Measurements from ENCODE around the gene ELFN2. TPM values are rescaled to one million over a fixed set of nuclear protein-coding genes. Genes with fewer than 3 reads are reported as not detected.

Gene ELFN2
- total and polyA plus RNA-seq, 5 donors from 2014 or later, result 0.44 TPM; not detected in 4

GRCh38 chr22:37355174-37355573, 72.1 kb downstream of the ELFN2 start:
- H3K9me3 ChIP-seq (ENCODE audit: control insufficient read depth in 2 of 2, low read length in 2 of 2), result no peaks in the 10 kb centered on the region
- no peaks in the 10 kb centered on the region for H3K36me3 Mint-ChIP-seq
- no peaks in the 10 kb centered on the region for H3K4me1 Mint-ChIP-seq
- ATAC-seq (ENCODE audit: low read depth in 2 of 2), result no peak
- no peaks in the 10 kb centered on the region for H3K4me1 ChIP-seq (ENCODE audit: control insufficient read depth, insufficient read depth, low read length, poor library complexity, severe bottlenecking)
- no peak overlapping the region for H3K27ac ChIP-seq (ENCODE audit: insufficient read depth, low read length, poor library complexity, severe bottlenecking)
- H3K27me3 Mint-ChIP-seq, result no peaks in the 10 kb centered on the region
- DNase-seq, result no peak
- no peaks in the 10 kb centered on the region for H3K27me3 ChIP-seq (ENCODE audit: control insufficient read depth, insufficient read depth, low read length)
- H3K9me3 Mint-ChIP-seq, result no peaks in the 10 kb centered on the region
- H3K4me3 ChIP-seq (ENCODE audit: low read depth, low read length), result no peak overlapping the region
- H3K27ac Mint-ChIP-seq, result no peak overlapping the region
- H3K36me3 ChIP-seq (ENCODE audit: control insufficient read depth, insufficient read depth, low read length), result no peaks in the 10 kb centered on the region
- H3K4me3 Mint-ChIP-seq, result no peak overlapping the region

DNA sequence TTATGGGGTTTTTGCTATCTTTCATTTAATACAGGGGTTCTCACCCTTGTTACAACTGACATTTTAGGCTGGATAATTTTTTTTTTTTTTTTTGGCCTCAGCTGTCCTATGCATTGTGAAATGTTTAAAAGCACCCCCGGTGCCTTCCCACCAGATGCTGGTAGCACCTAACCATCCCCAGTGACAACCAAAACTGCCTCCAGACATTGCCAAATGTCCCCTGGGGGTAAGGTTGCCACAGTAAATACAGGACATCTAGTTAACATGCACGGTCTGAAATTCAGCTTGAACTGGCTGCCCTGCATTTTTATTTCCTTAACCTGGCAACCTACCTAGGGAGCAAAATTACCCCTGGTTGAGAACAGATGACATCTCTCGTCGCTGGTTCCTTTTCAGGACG, 72.6 kb downstream of the ELFN2 start:
- no peak overlapping the region for H3K27ac Mint-ChIP-seq
- no peaks in the 10 kb centered on the region for H3K36me3 Mint-ChIP-seq
- no peaks in the 10 kb centered on the region for H3K27me3 ChIP-seq (ENCODE audit: control insufficient read depth, insufficient read depth, low read length)
- no peaks in the 10 kb centered on the region for H3K36me3 ChIP-seq (ENCODE audit: control insufficient read depth, insufficient read depth, low read length)
- no peak overlapping the region for H3K4me3 Mint-ChIP-seq
- H3K27me3 Mint-ChIP-seq, result no peaks in the 10 kb centered on the region
- no peak overlapping the region for H3K27ac ChIP-seq (ENCODE audit: insufficient read depth, low read length, poor library complexity, severe bottlenecking)
- DNase-seq (no peak), ATAC-seq (ENCODE audit: low read depth in 2 of 2) (no peak)
- H3K4me3 ChIP-seq (ENCODE audit: low read depth, low read length), result no peak overlapping the region
- no peaks in the 10 kb centered on the region for H3K4me1 Mint-ChIP-seq
- no peaks in the 10 kb centered on the region for H3K4me1 ChIP-seq (ENCODE audit: control insufficient read depth, insufficient read depth, low read length, poor library complexity, severe bottlenecking)
- H3K9me3 ChIP-seq (ENCODE audit: control insufficient read depth in 2 of 2, low read length in 2 of 2), result no peaks in the 10 kb centered on the region
- H3K9me3 Mint-ChIP-seq, result no peaks in the 10 kb centered on the region

DNA sequence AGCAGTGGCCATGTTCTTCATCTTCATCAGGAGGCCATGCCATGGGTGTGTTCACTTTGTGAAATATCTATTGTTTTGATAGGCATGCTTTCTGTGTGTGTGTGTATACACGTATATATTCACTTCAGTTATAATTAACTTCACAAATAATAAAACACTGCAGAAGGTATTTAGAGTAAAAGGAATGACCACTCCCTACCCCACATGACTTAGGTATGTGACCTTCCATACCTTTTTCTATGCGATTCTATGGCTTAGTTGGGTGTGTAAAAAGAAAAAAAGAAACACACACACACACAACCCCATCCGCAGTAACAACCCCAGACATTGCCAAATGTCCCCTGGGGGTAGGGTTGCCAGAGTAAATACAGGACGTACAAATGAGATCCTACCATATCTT, 73.0 kb downstream of the ELFN2 start:
- Mint-ChIP-seq H3K4me3 (no peak overlapping the region), H3K36me3 (no peaks in the 10 kb centered on the region), H3K9me3 (no peaks in the 10 kb centered on the region), H3K27ac (no peak overlapping the region), H3K27me3 (no peaks in the 10 kb centered on the region), H3K4me1 (no peaks in the 10 kb centered on the region)
- ATAC-seq (ENCODE audit: low read depth in 2 of 2) (no peak), DNase-seq (no peak)
- Histone ChIP-seq H3K36me3 (ENCODE audit: control insufficient read depth, insufficient read depth, low read length) (no peaks in the 10 kb centered on the region), H3K4me3 (ENCODE audit: low read depth, low read length) (no peak overlapping the region), H3K4me1 (ENCODE audit: control insufficient read depth, insufficient read depth, low read length, poor library complexity, severe bottlenecking) (no peaks in the 10 kb centered on the region), H3K9me3 (ENCODE audit: control insufficient read depth in 2 of 2, low read length in 2 of 2) (no peaks in the 10 kb centered on the region), H3K27ac (ENCODE audit: insufficient read depth, low read length, poor library complexity, severe bottlenecking) (no peak overlapping the region), H3K27me3 (ENCODE audit: control insufficient read depth, insufficient read depth, low read length) (no peaks in the 10 kb centered on the region)

- DNase-seq, result no peak
- no peaks in the 10 kb centered on the region for H3K9me3 ChIP-seq (ENCODE audit: control insufficient read depth in 2 of 2, low read length in 2 of 2)
- H3K4me1 ChIP-seq (ENCODE audit: control insufficient read depth, insufficient read depth, low read length, poor library complexity, severe bottlenecking), result no peaks in the 10 kb centered on the region
- Mint-ChIP-seq H3K4me1 (no peaks in the 10 kb centered on the region), H3K27me3 (no peaks in the 10 kb centered on the region), H3K9me3 (no peaks in the 10 kb centered on the region), H3K27ac (no peak overlapping the region), H3K36me3 (no peaks in the 10 kb centered on the region), H3K4me3 (no peak overlapping the region)
- no peaks in the 10 kb centered on the region for H3K36me3 ChIP-seq (ENCODE audit: control insufficient read depth, insufficient read depth, low read length)
- no peaks in the 10 kb centered on the region for H3K27me3 ChIP-seq (ENCODE audit: control insufficient read depth, insufficient read depth, low read length)
- no peak for ATAC-seq (ENCODE audit: low read depth in 2 of 2)
- H3K27ac ChIP-seq (ENCODE audit: insufficient read depth, low read length, poor library complexity, severe bottlenecking), result no peak overlapping the region
- H3K4me3 ChIP-seq (ENCODE audit: low read depth, low read length), result no peak overlapping the region
Observed at GRCh38 chr22:37353839-37354238, 73.4 kb downstream of the ELFN2 start.

DNA sequence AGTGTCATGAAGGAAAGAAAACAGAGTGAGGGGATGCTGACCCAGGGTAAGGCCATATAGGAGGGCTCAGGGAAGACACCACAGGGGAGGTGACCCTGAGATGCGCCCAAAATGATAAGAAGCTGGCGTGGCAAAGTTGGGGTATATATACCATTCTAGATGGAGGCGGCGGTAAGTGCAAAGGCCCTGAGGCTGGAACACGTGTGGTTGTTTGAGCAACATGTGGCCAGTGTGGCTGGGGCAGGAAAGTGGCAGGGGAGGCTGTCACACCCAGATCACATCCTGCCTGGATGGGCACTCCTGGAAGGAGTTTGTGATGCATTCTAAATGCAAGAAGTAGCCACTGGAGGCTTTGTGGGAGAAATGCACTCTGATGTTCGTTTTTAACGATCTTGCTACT, 74.8 kb downstream of the ELFN2 start:
- H3K9me3 Mint-ChIP-seq, result no peaks in the 10 kb centered on the region
- no peaks in the 10 kb centered on the region for H3K4me1 Mint-ChIP-seq
- no peaks in the 10 kb centered on the region for H3K27me3 ChIP-seq (ENCODE audit: control insufficient read depth, insufficient read depth, low read length)

GRCh38 chr22:37351232-37351631, 76.0 kb downstream of the ELFN2 start:
- ATAC-seq (ENCODE audit: low read depth in 2 of 2), result no peak
- H3K4me1 Mint-ChIP-seq, result no peaks in the 10 kb centered on the region
- no peaks in the 10 kb centered on the region for H3K9me3 Mint-ChIP-seq

More for the DNA sequence above, 74.8 kb downstream of the ELFN2 start:
- ATAC-seq (ENCODE audit: low read depth in 2 of 2) (no peak), DNase-seq (no peak)
- Histone ChIP-seq H3K36me3 (ENCODE audit: control insufficient read depth, insufficient read depth, low read length) (no peaks in the 10 kb centered on the region), H3K4me1 (ENCODE audit: control insufficient read depth, insufficient read depth, low read length, poor library complexity, severe bottlenecking) (no peaks in the 10 kb centered on the region), H3K4me3 (ENCODE audit: low read depth, low read length) (no peak overlapping the region), H3K27ac (ENCODE audit: insufficient read depth, low read length, poor library complexity, severe bottlenecking) (no peak overlapping the region), H3K9me3 (ENCODE audit: control insufficient read depth in 2 of 2, low read length in 2 of 2) (no peaks in the 10 kb centered on the region)
- Mint-ChIP-seq H3K4me3 (no peak overlapping the region), H3K27ac (no peak overlapping the region), H3K36me3 (no peaks in the 10 kb centered on the region), H3K27me3 (peaks cover 4% of the 10 kb centered on the region)

DNA sequence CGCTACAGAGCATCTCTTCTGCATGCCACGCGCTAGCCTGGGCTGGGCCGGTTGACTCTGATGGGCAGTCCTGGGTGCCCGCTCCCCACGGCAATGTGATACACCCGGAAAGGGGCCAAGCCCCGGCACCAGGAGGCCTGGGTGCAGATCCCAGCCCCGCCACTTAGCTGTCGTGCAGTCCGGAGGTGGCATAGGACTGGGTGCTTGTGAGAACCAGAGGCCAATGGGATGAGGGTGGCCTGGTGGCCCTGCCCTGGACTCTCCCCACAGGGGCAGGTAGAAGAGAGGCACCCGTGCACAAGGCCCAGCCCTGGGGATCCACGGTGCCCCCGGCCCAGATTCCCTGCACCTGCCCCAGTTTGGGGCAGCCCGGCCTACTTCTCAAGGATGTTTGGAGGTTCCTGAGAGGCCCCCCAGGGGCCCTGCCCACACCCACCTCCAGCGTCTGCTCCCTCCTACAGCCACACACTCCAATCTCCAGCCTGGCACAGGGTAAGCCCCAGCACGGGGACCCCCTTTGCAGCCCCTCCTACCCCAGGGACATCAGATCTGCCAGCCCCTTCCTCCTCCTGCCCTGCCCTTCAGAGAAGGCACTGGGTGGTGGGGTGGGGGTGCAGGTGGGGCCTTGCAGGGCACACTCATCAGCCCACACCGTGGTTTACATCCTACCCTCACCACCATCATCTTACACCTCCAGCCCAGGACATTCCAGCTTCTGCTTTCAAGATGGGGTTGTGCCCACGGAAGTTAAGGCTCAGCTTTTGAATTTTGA, 78.0 kb downstream of the ELFN2 start:
- ATAC-seq (ENCODE audit: low read depth in 2 of 2) (no peak), DNase-seq (no peak)
- Histone ChIP-seq H3K4me1 (ENCODE audit: control insufficient read depth, insufficient read depth, low read length, poor library complexity, severe bottlenecking) (no peaks in the 10 kb centered on the region), H3K4me3 (ENCODE audit: low read depth, low read length) (no peak overlapping the region), H3K9me3 (ENCODE audit: control insufficient read depth in 2 of 2, low read length in 2 of 2) (no peaks in the 10 kb centered on the region), H3K27ac (ENCODE audit: insufficient read depth, low read length, poor library complexity, severe bottlenecking) (no peak overlapping the region), H3K36me3 (ENCODE audit: control insufficient read depth, insufficient read depth, low read length) (no peaks in the 10 kb centered on the region), H3K27me3 (ENCODE audit: control insufficient read depth, insufficient read depth, low read length) (no peaks in the 10 kb centered on the region)
- peaks cover 0 to 2% (median 0%) of the 10 kb centered on the region in 4 donors for H3K4me1 Mint-ChIP-seq
- no peak overlapping the region for H3K4me3 Mint-ChIP-seq
- H3K9me3 Mint-ChIP-seq, result no peaks in the 10 kb centered on the region
- no peaks in the 10 kb centered on the region for H3K36me3 Mint-ChIP-seq
- H3K27me3 Mint-ChIP-seq, result peaks cover 4% of the 10 kb centered on the region
- no peak overlapping the region for H3K27ac Mint-ChIP-seq

More at GRCh38 chr22:37351232-37351631, 76.0 kb downstream of the ELFN2 start:
- Histone ChIP-seq H3K9me3 (ENCODE audit: control insufficient read depth in 2 of 2, low read length in 2 of 2) (no peaks in the 10 kb centered on the region), H3K4me1 (ENCODE audit: control insufficient read depth, insufficient read depth, low read length, poor library complexity, severe bottlenecking) (no peaks in the 10 kb centered on the region), H3K27ac (ENCODE audit: insufficient read depth, low read length, poor library complexity, severe bottlenecking) (no peak overlapping the region), H3K36me3 (ENCODE audit: control insufficient read depth, insufficient read depth, low read length) (no peaks in the 10 kb centered on the region), H3K27me3 (ENCODE audit: control insufficient read depth, insufficient read depth, low read length) (no peaks in the 10 kb centered on the region), H3K4me3 (ENCODE audit: low read depth, low read length) (no peak overlapping the region)
- H3K27ac Mint-ChIP-seq, result peak overlapping the region in 1 of 3 donors; percentile 23
- no peak for DNase-seq
- peaks cover 4% of the 10 kb centered on the region for H3K27me3 Mint-ChIP-seq
- H3K4me3 Mint-ChIP-seq, result no peak overlapping the region
- no peaks in the 10 kb centered on the region for H3K36me3 Mint-ChIP-seq

GRCh38 chr22:37346505-37346895, 80.8 kb downstream of the ELFN2 start:
- no peaks in the 10 kb centered on the region for H3K9me3 Mint-ChIP-seq
- H3K4me3 ChIP-seq (ENCODE audit: low read depth, low read length), result no peak overlapping the region
- H3K4me1 ChIP-seq (ENCODE audit: control insufficient read depth, insufficient read depth, low read length, poor library complexity, severe bottlenecking), result no peaks in the 10 kb centered on the region
- H3K27ac ChIP-seq (ENCODE audit: insufficient read depth, low read length, poor library complexity, severe bottlenecking), result no peak overlapping the region
- H3K36me3 Mint-ChIP-seq, result no peaks in the 10 kb centered on the region
- peaks cover 0 to 4% (median 0%) of the 10 kb centered on the region in 4 donors for H3K4me1 Mint-ChIP-seq
- no peak overlapping the region for H3K27ac Mint-ChIP-seq
- ATAC-seq (ENCODE audit: low read depth in 2 of 2), result no peak
- peaks cover 4% of the 10 kb centered on the region for H3K27me3 Mint-ChIP-seq
- no peak overlapping the region for H3K4me3 Mint-ChIP-seq
- no peaks in the 10 kb centered on the region for H3K9me3 ChIP-seq (ENCODE audit: control insufficient read depth in 2 of 2, low read length in 2 of 2)
- no peaks in the 10 kb centered on the region for H3K36me3 ChIP-seq (ENCODE audit: control insufficient read depth, insufficient read depth, low read length)
- DNase-seq, result no peak
- no peaks in the 10 kb centered on the region for H3K27me3 ChIP-seq (ENCODE audit: control insufficient read depth, insufficient read depth, low read length)

Measured in CD4-positive, CD25-positive, alpha-beta regulatory T cell (primary cell).